BLaER1 treated with 17β-estradiol and CSF1 and Interleukin-3, amounts not matched to agents 10 nM and 100 nM (cell line): ENCODE data around the gene AUTS2.

ENCODE experiments used
- H3K27ac ChIP-seq, 11 experiments: shearing (Covaris generic); formaldehyde crosslinking; 2 replicates each; pipeline ENCODE4 v1.8.1; 2022
- H3K27me3 ChIP-seq, 11 experiments: shearing (Covaris generic); formaldehyde crosslinking; 2 replicates each; pipeline ENCODE4 v1.8.1; 2022
- H3K36me3 ChIP-seq, 11 experiments: shearing (Covaris generic); formaldehyde crosslinking; 2 replicates each; pipeline ENCODE4 v1.8.1; 2022
- H3K4me1 ChIP-seq, 10 experiments: shearing (Covaris generic); formaldehyde crosslinking; 2 replicates each; pipeline ENCODE4 v1.8.1; 2022
- H3K4me2 ChIP-seq, 11 experiments: shearing (Covaris generic); formaldehyde crosslinking; 2 replicates each; pipeline ENCODE4 v1.8.1; 2022
- H3K4me3 ChIP-seq, 10 experiments: shearing (Covaris generic); formaldehyde crosslinking; 2 replicates each; pipeline ENCODE4 v1.8.1; 2022
- H3K9ac ChIP-seq, 11 experiments: shearing (Covaris generic); formaldehyde crosslinking; 2 replicates each; pipeline ENCODE4 v1.8.1; 2022
- H3K9me3 ChIP-seq, 11 experiments: shearing (Covaris generic); formaldehyde crosslinking; replicated peaks in 1 of 11; 2 replicates each; pipeline ENCODE4 v1.8.1; 2022
- H4K20me1 ChIP-seq, 11 experiments: shearing (Covaris generic); formaldehyde crosslinking; 2 replicates each; pipeline ENCODE4 v1.8.1; 2022
- Cebpa-rat ChIP-seq, 11 experiments: shearing (Covaris generic); IDR thresholded peaks; 2 replicates each; pipeline ENCODE4 v1.8.1; 2022

Gene AUTS2

GRCh38 chr7:70132226-70132851 is 534.1 kb downstream of the AUTS2 start:
- Histone ChIP-seq H3K27me3 (no peaks in the 10 kb centered on the region), H3K4me3 (no peak overlapping the region), H3K9ac (no peak overlapping the region), H3K4me1 (peaks cover 0 to 26% (median 10%) of the 10 kb centered on the region in 10 experiments; a peak in 15 of 20 replicates), H3K36me3 (peaks cover 0 to 41% (median 16%) of the 10 kb centered on the region in 11 experiments; a peak in 15 of 22 replicates), H4K20me1 (peaks cover 0 to 13% (median 0%) of the 10 kb centered on the region in 11 experiments; a peak in 1 of 22 replicates), H3K27ac (no peak overlapping the region), H3K4me2 (peak overlapping the region in 6 of 11 experiments; percentile 2 to 53 (median 33); a peak in 10 of 22 replicates), H3K9me3 (0 out of 22 replicates have a peak, but pooled peaks cover 0 to under 1% (median 0%) of the 10 kb centered on the region in 11 experiments)
- no peak for TF ChIP-seq Cebpa-rat (IDR thresholded peaks at IDR 0.05)

GRCh38 chr7:70132852-70133690 is 534.8 kb downstream of the AUTS2 start:
- Histone ChIP-seq H4K20me1 (peaks cover 0 to 13% (median 0%) of the 10 kb centered on the region in 11 experiments; a peak in 1 of 22 replicates), H3K27me3 (no peaks in the 10 kb centered on the region), H3K9me3 (no peaks in the 10 kb centered on the region), H3K9ac (no peak overlapping the region), H3K4me3 (no peak overlapping the region), H3K36me3 (peaks cover 0 to 39% (median 16%) of the 10 kb centered on the region in 11 experiments; a peak in 14 of 22 replicates), H3K4me1 (peaks cover 0 to 26% (median 10%) of the 10 kb centered on the region in 10 experiments; a peak in 15 of 20 replicates), H3K27ac (no peak overlapping the region), H3K4me2 (no peak overlapping the region)
- TF ChIP-seq Cebpa-rat (IDR thresholded peaks at IDR 0.05) = no peak

- H3K4me1 ChIP-seq = peaks cover 0 to 26% (median 10%) of the 10 kb centered on the region in 10 experiments; a peak in 15 of 20 replicates
Measured at GRCh38 chr7:70134029-70134770, 535.9 kb downstream of the AUTS2 start.

GRCh38 chr7:70135656-70136055 is 537.4 kb downstream of the AUTS2 start:
- no peak overlapping the region for H3K4me2 ChIP-seq
- H3K4me3 ChIP-seq = no peak overlapping the region
- H3K36me3 ChIP-seq = peaks cover 0 to 21% (median 5%) of the 10 kb centered on the region in 11 experiments; a peak in 10 of 22 replicates
- no peak overlapping the region for H3K27ac ChIP-seq
- no peaks in the 10 kb centered on the region for H3K27me3 ChIP-seq
- no peaks in the 10 kb centered on the region for H3K9me3 ChIP-seq
- no peak for TF ChIP-seq Cebpa-rat (IDR thresholded peaks at IDR 0.05)
- H3K4me1 ChIP-seq = peaks cover 0 to 26% (median 10%) of the 10 kb centered on the region in 10 experiments; a peak in 15 of 20 replicates
- no peak overlapping the region for H3K9ac ChIP-seq
- peaks cover 0 to 13% (median 0%) of the 10 kb centered on the region in 11 experiments; a peak in 1 of 22 replicates for H4K20me1 ChIP-seq

More at GRCh38 chr7:70134029-70134770, 535.9 kb downstream of the AUTS2 start:
- Histone ChIP-seq H3K27ac (no peak overlapping the region), H3K9ac (no peak overlapping the region), H3K27me3 (no peaks in the 10 kb centered on the region), H4K20me1 (peaks cover 0 to 13% (median 0%) of the 10 kb centered on the region in 11 experiments; a peak in 1 of 22 replicates), H3K9me3 (no peaks in the 10 kb centered on the region), H3K4me2 (no peak overlapping the region), H3K36me3 (peaks cover 0 to 34% (median 15%) of the 10 kb centered on the region in 11 experiments; a peak in 14 of 22 replicates), H3K4me3 (no peak overlapping the region)
- no peak for TF ChIP-seq Cebpa-rat (IDR thresholded peaks at IDR 0.05)

GRCh38 chr7:70137126-70137525 is 538.9 kb downstream of the AUTS2 start:
- Histone ChIP-seq H3K9me3 (no peaks in the 10 kb centered on the region), H3K4me2 (no peak overlapping the region), H3K36me3 (peaks cover 0 to 24% (median 5%) of the 10 kb centered on the region in 11 experiments; a peak in 9 of 22 replicates), H3K27me3 (no peaks in the 10 kb centered on the region), H4K20me1 (peaks cover 0 to 12% (median 0%) of the 10 kb centered on the region in 11 experiments; a peak in 1 of 22 replicates), H3K4me1 (peaks cover 0 to 12% (median under 1%) of the 10 kb centered on the region in 10 experiments; a peak in 9 of 20 replicates), H3K9ac (no peak overlapping the region), H3K4me3 (no peak overlapping the region), H3K27ac (no peak overlapping the region)
- no peak for TF ChIP-seq Cebpa-rat (IDR thresholded peaks at IDR 0.05)

- H3K4me1 ChIP-seq = no peaks in the 10 kb centered on the region
- H4K20me1 ChIP-seq = no peaks in the 10 kb centered on the region
- H3K4me3 ChIP-seq = no peak overlapping the region
- no peak for TF ChIP-seq Cebpa-rat (IDR thresholded peaks at IDR 0.05)
- no peak overlapping the region for H3K4me2 ChIP-seq
- H3K9me3 ChIP-seq = no peaks in the 10 kb centered on the region
- H3K36me3 ChIP-seq = peaks cover 0 to 22% (median 5%) of the 10 kb centered on the region in 11 experiments; a peak in 10 of 22 replicates
- no peak overlapping the region for H3K9ac ChIP-seq
- no peaks in the 10 kb centered on the region for H3K27me3 ChIP-seq
- H3K27ac ChIP-seq = no peak overlapping the region
Measured at GRCh38 chr7:70142247-70142932, 544.1 kb downstream of the AUTS2 start.

GRCh38 chr7:70143075-70144044 is 545.1 kb downstream of the AUTS2 start:
- no peak overlapping the region for H3K9ac ChIP-seq
- no peak overlapping the region for H3K27ac ChIP-seq

More at GRCh38 chr7:70143075-70144044, 545.1 kb downstream of the AUTS2 start:
- Histone ChIP-seq H3K4me2 (no peak overlapping the region), H3K27me3 (no peaks in the 10 kb centered on the region), H4K20me1 (no peaks in the 10 kb centered on the region), H3K4me3 (no peak overlapping the region), H3K9me3 (no peaks in the 10 kb centered on the region), H3K4me1 (no peaks in the 10 kb centered on the region), H3K36me3 (peaks cover 0 to 22% (median 5%) of the 10 kb centered on the region in 11 experiments; a peak in 10 of 22 replicates)
- TF ChIP-seq Cebpa-rat (IDR thresholded peaks at IDR 0.05) = no peak
